ENCODE measurements around the gene IKBKG.

- TF ChIP-seq ZNF562 (CRISPR knock-in tag; IDR thresholded peaks at IDR 0.05; ENCODE audit: borderline replicate concordance) (no peak), KLF6 (CRISPR knock-in tag; IDR thresholded peaks at IDR 0.05) (no peak), ZNF292 (CRISPR knock-in tag; IDR thresholded peaks at IDR 0.05; ENCODE audit: borderline replicate concordance, low read depth) (no peak), ZNF24 (IDR thresholded peaks at IDR 0.05) (no peak)
- TF ChIP-seq, protein P1, sequence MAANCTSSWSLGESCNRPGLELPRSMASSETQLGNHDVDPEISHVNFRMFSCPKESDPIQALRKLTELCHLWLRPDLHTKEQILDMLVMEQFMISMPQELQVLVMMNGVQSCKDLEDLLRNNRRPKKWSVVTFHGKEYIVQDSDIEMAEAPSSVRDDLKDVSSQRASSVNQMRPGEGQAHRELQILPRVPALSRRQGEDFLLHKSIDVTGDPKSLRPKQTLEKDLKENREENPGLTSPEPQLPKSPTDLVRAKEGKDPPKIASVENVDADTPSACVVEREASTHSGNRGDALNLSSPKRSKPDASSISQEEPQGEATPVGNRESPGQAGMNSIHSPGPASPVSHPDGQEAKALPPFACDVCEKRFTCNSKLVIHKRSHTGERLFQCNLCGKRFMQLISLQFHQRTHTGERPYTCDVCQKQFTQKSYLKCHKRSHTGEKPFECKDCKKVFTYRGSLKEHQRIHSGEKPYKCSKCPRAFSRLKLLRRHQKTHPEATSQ (CRISPR knock-in tag; IDR thresholded peaks at IDR 0.05; ENCODE audit: borderline replicate concordance) = no peak
- TF ChIP-seq, protein P2, sequence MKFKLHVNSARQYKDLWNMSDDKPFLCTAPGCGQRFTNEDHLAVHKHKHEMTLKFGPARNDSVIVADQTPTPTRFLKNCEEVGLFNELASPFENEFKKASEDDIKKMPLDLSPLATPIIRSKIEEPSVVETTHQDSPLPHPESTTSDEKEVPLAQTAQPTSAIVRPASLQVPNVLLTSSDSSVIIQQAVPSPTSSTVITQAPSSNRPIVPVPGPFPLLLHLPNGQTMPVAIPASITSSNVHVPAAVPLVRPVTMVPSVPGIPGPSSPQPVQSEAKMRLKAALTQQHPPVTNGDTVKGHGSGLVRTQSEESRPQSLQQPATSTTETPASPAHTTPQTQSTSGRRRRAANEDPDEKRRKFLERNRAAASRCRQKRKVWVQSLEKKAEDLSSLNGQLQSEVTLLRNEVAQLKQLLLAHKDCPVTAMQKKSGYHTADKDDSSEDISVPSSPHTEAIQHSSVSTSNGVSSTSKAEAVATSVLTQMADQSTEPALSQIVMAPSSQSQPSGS (CRISPR knock-in tag; IDR thresholded peaks at IDR 0.05) = no peak
- TF ChIP-seq, protein P3, sequence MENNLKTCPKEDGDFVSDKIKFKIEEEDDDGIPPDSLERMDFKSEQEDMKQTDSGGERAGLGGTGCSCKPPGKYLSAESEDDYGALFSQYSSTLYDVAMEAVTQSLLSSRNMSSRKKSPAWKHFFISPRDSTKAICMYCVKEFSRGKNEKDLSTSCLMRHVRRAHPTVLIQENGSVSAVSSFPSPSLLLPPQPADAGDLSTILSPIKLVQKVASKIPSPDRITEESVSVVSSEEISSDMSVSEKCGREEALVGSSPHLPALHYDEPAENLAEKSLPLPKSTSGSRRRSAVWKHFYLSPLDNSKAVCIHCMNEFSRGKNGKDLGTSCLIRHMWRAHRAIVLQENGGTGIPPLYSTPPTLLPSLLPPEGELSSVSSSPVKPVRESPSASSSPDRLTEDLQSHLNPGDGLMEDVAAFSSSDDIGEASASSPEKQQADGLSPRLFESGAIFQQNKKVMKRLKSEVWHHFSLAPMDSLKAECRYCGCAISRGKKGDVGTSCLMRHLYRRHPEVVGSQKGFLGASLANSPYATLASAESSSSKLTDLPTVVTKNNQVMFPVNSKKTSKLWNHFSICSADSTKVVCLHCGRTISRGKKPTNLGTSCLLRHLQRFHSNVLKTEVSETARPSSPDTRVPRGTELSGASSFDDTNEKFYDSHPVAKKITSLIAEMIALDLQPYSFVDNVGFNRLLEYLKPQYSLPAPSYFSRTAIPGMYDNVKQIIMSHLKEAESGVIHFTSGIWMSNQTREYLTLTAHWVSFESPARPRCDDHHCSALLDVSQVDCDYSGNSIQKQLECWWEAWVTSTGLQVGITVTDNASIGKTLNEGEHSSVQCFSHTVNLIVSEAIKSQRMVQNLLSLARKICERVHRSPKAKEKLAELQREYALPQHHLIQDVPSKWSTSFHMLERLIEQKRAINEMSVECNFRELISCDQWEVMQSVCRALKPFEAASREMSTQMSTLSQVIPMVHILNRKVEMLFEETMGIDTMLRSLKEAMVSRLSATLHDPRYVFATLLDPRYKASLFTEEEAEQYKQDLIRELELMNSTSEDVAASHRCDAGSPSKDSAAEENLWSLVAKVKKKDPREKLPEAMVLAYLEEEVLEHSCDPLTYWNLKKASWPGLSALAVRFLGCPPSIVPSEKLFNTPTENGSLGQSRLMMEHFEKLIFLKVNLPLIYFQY (CRISPR knock-in tag; IDR thresholded peaks at IDR 0.05; ENCODE audit: borderline replicate concordance) = no peak
Measured at GRCh38 chrX:154506483-154507332, 40.7 kb upstream of the IKBKG start.
